ENCODE results near the gene SCT. TPM values are rescaled to one million over a fixed set of nuclear protein-coding genes. Genes with fewer than 3 reads are reported as not detected.

The SCT gene
- total and polyA plus RNA-seq, 3 experiments from 2014 or later = not detected

- Mint-ChIP-seq H3K4me1 (peaks cover 0 to 25% (median 8%) of the 10 kb centered on the region in 3 donors), H3K36me3 (peaks cover 0 to 19% (median 0%) of the 10 kb centered on the region in 3 donors), H3K4me3 (peak overlapping the region in 1 of 7 donors; percentile 40), H3K27ac (no peak overlapping the region), H3K27me3 (peaks cover 0 to 2% of the 10 kb centered on the region in 2 donors), H3K9me3 (no peaks in the 10 kb centered on the region)
- Histone ChIP-seq H3K4me3 (ENCODE audit: low read length) (no peak overlapping the region), H3K27ac (ENCODE audit: low read depth, low read length) (no peak overlapping the region), H3K36me3 (ENCODE audit: insufficient read depth, low read length) (peaks cover 9% of the 10 kb centered on the region), H3K27me3 (ENCODE audit: insufficient read depth, low read length, poor library complexity, severe bottlenecking) (no peaks in the 10 kb centered on the region), H3K4me1 (ENCODE audit: insufficient read depth, low read length) (peaks cover 18% of the 10 kb centered on the region), H3K9me3 (ENCODE audit: low read length) (no peaks in the 10 kb centered on the region)
- peak in 1 of 5 donors; percentile 49 for DNase-seq
- CTCF ChIA-PET = no interaction called here
- POLR2A ChIA-PET = no interaction called here
Observed at GRCh38 chr11:617199-617911, 9.6 kb downstream of the SCT start.

- H3K27me3 ChIP-seq (ENCODE audit: insufficient read depth, low read length, poor library complexity, severe bottlenecking) = no peaks in the 10 kb centered on the region
- peak overlapping the region; percentile 88 to 97 (median 93) for H3K4me3 Mint-ChIP-seq
- no peaks in the 10 kb centered on the region for H3K27me3 Mint-ChIP-seq
- H3K27ac Mint-ChIP-seq = peak overlapping the region in 7 of 8 donors; percentile 80 to 93 (median 87)
- H3K9me3 ChIP-seq (ENCODE audit: low read length) = no peaks in the 10 kb centered on the region
- H3K36me3 Mint-ChIP-seq = peaks cover 0 to 27% (median 2%) of the 10 kb centered on the region in 3 donors
- peaks cover 18% of the 10 kb centered on the region for H3K4me1 ChIP-seq (ENCODE audit: insufficient read depth, low read length)
- peaks cover 15% of the 10 kb centered on the region for H3K36me3 ChIP-seq (ENCODE audit: insufficient read depth, low read length)
- POLR2A ChIA-PET = interaction anchor here (0.6 to 1.1 kb wide), 7 partner anchors 16 to 109 kb away, joined by 3 to 5 read pairs (median 4); no protein-coding TSS in a partner anchor
- CTCF ChIA-PET = interaction anchor here (1.2 kb wide), 1 partner anchor 41 kb away, joined by 3 read pairs; no protein-coding TSS in a partner anchor
- no peaks in the 10 kb centered on the region for H3K9me3 Mint-ChIP-seq
- DNase-seq = peak in 1 of 5 donors; percentile 47
- peaks cover 0 to 29% (median 10%) of the 10 kb centered on the region in 3 donors for H3K4me1 Mint-ChIP-seq
- H3K4me3 ChIP-seq (ENCODE audit: low read length) = peak overlapping the region; percentile 90
- H3K27ac ChIP-seq (ENCODE audit: low read depth, low read length) = peak overlapping the region; percentile 87
Observed at GRCh38 chr11:616320-617198, 10.4 kb downstream of the SCT start.

- Histone ChIP-seq H3K36me3 (ENCODE audit: insufficient read depth, low read length) (peaks cover 23% of the 10 kb centered on the region), H3K27ac (ENCODE audit: low read depth, low read length) (peak within 1 kb of the TSS; percentile 87), H3K27me3 (ENCODE audit: insufficient read depth, low read length, poor library complexity, severe bottlenecking) (no peaks in the 10 kb centered on the region), H3K9me3 (ENCODE audit: low read length) (no peaks in the 10 kb centered on the region), H3K4me1 (ENCODE audit: insufficient read depth, low read length) (peaks cover 18% of the 10 kb centered on the region), H3K4me3 (ENCODE audit: low read length) (peak within 1 kb of the TSS; percentile 90)
- peak within 1 kb of the TSS; percentile 88 to 97 (median 93) for H3K4me3 Mint-ChIP-seq
- peak; percentile 81 to 89 (median 86) for DNase-seq
- H3K27ac Mint-ChIP-seq = peak within 1 kb of the TSS; percentile 86 to 98 (median 92)
- CTCF ChIA-PET = interaction anchor here (1.2 kb wide), 1 partner anchor 40 kb away, joined by 3 read pairs; no protein-coding TSS in a partner anchor
- H3K9me3 Mint-ChIP-seq = no peaks in the 10 kb centered on the region
- POLR2A ChIA-PET = interaction anchor here (0.6 to 2.0 kb wide), 11 partner anchors 15 to 110 kb away, joined by 3 to 11 read pairs (median 4); partner anchors contain the start of gene PHRF1
- peaks cover 0 to 29% (median 10%) of the 10 kb centered on the region in 3 donors for H3K4me1 Mint-ChIP-seq
- H3K36me3 Mint-ChIP-seq = peaks cover 0 to 36% (median 2%) of the 10 kb centered on the region in 3 donors
- H3K27me3 Mint-ChIP-seq = no peaks in the 10 kb centered on the region
Observed at GRCh38 chr11:615504-616319, 11.3 kb downstream of the SCT start, which contains the start of gene IRF7. Gene IRF7 (minus strand): TSS chr11:615950. CDS start chr11:615364, 586 bp downstream.

- Histone ChIP-seq H3K4me1 (ENCODE audit: insufficient read depth, low read length) (peaks cover 18% of the 10 kb centered on the region), H3K27me3 (ENCODE audit: insufficient read depth, low read length, poor library complexity, severe bottlenecking) (no peaks in the 10 kb centered on the region), H3K36me3 (ENCODE audit: insufficient read depth, low read length) (peaks cover 26% of the 10 kb centered on the region), H3K27ac (ENCODE audit: low read depth, low read length) (peak overlapping the region; percentile 87), H3K4me3 (ENCODE audit: low read length) (peak overlapping the region; percentile 90), H3K9me3 (ENCODE audit: low read length) (no peaks in the 10 kb centered on the region)
- DNase-seq = no peak
- POLR2A ChIA-PET = interaction anchor here (0.6 to 2.0 kb wide), 4 partner anchors 27 to 60 kb away, joined by 3 to 11 read pairs (median 4); partner anchors contain the start of gene PHRF1
- Mint-ChIP-seq H3K27me3 (no peaks in the 10 kb centered on the region), H3K9me3 (no peaks in the 10 kb centered on the region), H3K27ac (peak overlapping the region; percentile 86 to 98 (median 92)), H3K4me3 (peak overlapping the region; percentile 88 to 97 (median 93)), H3K36me3 (peaks cover 0 to 43% (median 2%) of the 10 kb centered on the region in 3 donors), H3K4me1 (peaks cover 0 to 29% (median 10%) of the 10 kb centered on the region in 3 donors)
- CTCF ChIA-PET = interaction anchor here (1.8 kb wide), 1 partner anchor 60 kb away, joined by 9 read pairs; no protein-coding TSS in a partner anchor
Observed at GRCh38 chr11:614623-615503, 12.1 kb downstream of the SCT start.

DNA sequence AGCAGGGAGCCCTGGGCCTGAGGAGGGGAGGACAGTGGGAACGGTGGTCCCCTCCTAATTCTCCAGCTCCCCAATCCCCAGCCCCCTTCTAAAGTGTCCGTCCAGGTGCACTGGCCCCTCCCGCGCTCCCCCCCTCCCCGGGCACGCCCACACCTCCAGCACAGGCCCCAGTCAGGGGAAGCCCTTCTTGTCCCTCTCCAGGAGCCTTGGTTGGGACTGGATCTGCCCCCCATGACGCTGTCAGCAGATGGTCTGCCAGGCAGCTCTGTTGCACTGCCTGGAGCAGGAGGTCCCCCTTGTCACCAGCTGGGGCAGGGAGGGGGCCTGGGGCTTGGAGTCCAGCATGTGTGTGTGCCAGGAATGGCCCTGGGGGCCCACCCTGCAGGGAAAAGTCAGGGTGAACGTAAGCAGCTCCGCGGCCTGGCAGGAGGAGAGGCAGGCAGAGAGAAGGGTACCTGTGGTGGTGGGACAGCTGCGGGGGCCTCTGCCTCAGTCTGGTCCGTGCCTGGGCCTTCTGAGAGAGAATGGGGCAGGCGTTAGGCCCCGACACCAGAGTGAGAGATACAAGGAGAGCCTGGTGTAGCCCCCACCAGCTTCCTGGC lies 12.9 kb downstream of the SCT start:
- no peak for DNase-seq
- Histone ChIP-seq H3K4me3 (ENCODE audit: low read length) (no peak overlapping the region), H3K36me3 (ENCODE audit: insufficient read depth, low read length) (peaks cover 26% of the 10 kb centered on the region), H3K9me3 (ENCODE audit: low read length) (no peaks in the 10 kb centered on the region), H3K4me1 (ENCODE audit: insufficient read depth, low read length) (peaks cover 18% of the 10 kb centered on the region), H3K27me3 (ENCODE audit: insufficient read depth, low read length, poor library complexity, severe bottlenecking) (no peaks in the 10 kb centered on the region), H3K27ac (ENCODE audit: low read depth, low read length) (peak overlapping the region; percentile 57)
- peak overlapping the region; percentile 69 to 85 (median 75) for H3K4me3 Mint-ChIP-seq
- peaks cover 0 to 29% (median 10%) of the 10 kb centered on the region in 3 donors for H3K4me1 Mint-ChIP-seq
- ChIA-PET CTCF (interaction anchor here (1.5 to 1.8 kb wide), 2 partner anchors 59 to 152 kb away, joined by 4 to 9 read pairs; no protein-coding TSS in a partner anchor), POLR2A (interaction anchor here (0.7 to 2.0 kb wide), 4 partner anchors 38 to 112 kb away, joined by 3 to 11 read pairs (median 5); partner anchors contain the start of genes PHRF1 and RNH1)
- no peaks in the 10 kb centered on the region for H3K9me3 Mint-ChIP-seq
- no peaks in the 10 kb centered on the region for H3K27me3 Mint-ChIP-seq
- H3K36me3 Mint-ChIP-seq = peaks cover 0 to 47% (median 2%) of the 10 kb centered on the region in 3 donors
- H3K27ac Mint-ChIP-seq = peak overlapping the region; percentile 68 to 88 (median 78)

DNA sequence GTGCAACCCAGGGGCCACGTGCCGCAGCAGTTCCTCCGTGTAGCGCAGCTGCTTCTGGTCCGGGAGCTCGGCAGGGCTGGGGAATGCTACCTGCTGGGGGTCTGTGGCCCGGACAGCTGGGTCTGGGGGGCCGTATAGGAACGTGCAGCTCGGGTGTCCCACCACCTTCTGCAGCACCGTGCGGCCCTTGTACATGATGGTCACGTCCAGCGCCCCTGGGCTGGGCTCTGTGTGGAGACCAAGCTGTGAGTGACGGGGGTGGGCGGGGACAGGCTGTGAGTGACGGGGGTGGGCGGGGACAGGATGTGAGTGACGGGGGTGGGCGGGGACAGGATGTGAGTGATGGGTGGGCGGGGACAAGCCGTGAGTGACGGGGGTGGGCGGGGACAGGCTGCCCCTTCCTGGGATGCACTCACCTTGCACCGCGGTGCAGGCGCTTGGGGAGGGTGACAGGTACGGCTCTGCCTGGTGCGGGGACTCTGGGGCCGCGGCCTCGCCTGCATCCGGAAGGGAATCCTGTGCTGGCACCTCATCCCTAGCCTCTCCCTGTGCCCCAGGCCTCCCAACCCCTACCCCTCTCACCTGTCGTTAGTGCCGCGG lies 13.5 kb downstream of the SCT start:
- H3K27ac ChIP-seq (ENCODE audit: low read depth, low read length) = peak overlapping the region; percentile 57
- CTCF ChIA-PET = interaction anchor here (0.9 to 1.8 kb wide), 4 partner anchors 11 to 152 kb away, joined by 3 to 9 read pairs (median 4); no protein-coding TSS in a partner anchor
- POLR2A ChIA-PET = interaction anchor here (0.7 to 1.2 kb wide), 3 partner anchors 37 to 113 kb away, joined by 3 to 6 read pairs (median 4); partner anchors contain the start of genes PHRF1 and RNH1
- no peaks in the 10 kb centered on the region for H3K27me3 Mint-ChIP-seq
- H3K36me3 Mint-ChIP-seq = peaks cover 0 to 52% (median 2%) of the 10 kb centered on the region in 3 donors
- peaks cover 0 to 29% (median 10%) of the 10 kb centered on the region in 3 donors for H3K4me1 Mint-ChIP-seq
- H3K9me3 ChIP-seq (ENCODE audit: low read length) = no peaks in the 10 kb centered on the region
- H3K9me3 Mint-ChIP-seq = no peaks in the 10 kb centered on the region
- H3K36me3 ChIP-seq (ENCODE audit: insufficient read depth, low read length) = peaks cover 26% of the 10 kb centered on the region
- H3K27ac Mint-ChIP-seq = peak overlapping the region in 7 of 8 donors; percentile 37 to 92 (median 78)
- H3K4me1 ChIP-seq (ENCODE audit: insufficient read depth, low read length) = peaks cover 18% of the 10 kb centered on the region
- peak; percentile 42 to 90 (median 79) for DNase-seq
- H3K4me3 ChIP-seq (ENCODE audit: low read length) = no peak overlapping the region
- H3K4me3 Mint-ChIP-seq = peak overlapping the region in 2 of 7 donors; percentile 75 to 80
- H3K27me3 ChIP-seq (ENCODE audit: insufficient read depth, low read length, poor library complexity, severe bottlenecking) = no peaks in the 10 kb centered on the region

Measured in CD8-positive, alpha-beta memory T cell (primary cell).